Central memory CD4-positive, alpha-beta T cell (primary cell): ENCODE results near the gene CMTM8.
"Not testable (repeated sequence)": the region's sequence is repeated elsewhere in the genome, so short reads cannot be mapped to it uniquely, and the experiment has no call there.

ENCODE experiments used
- DNase-seq: peaks from one replicate; pipeline ENCODE4 v3.0.0; 2022

CMTM8 gene

GRCh38 chr3:32383136-32383711, 144.7 kb downstream of the CMTM8 start:
- DNase-seq, result no peak

GRCh38 chr3:32384938-32385337, 146.5 kb downstream of the CMTM8 start:
- no peak for DNase-seq

DNA sequence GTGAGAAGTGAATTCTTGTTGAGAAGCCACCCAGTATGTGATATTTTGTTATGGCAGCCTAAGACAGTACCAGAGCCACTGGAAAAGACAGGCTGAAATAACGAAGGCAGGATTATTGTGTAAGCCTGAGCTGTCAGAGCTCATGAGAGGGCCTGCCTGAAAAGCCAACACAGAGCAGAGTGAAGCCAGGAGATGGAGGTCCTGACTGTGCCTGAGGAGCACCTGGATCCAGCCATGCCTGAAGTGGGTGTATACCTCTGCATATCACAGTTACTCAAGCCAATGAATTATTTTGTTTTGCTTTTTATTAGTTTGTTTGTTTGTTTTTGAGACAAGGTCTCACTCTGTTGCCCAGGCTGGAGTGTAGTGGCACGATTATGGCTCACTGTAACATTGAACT, 149.0 kb downstream of the CMTM8 start:
- DNase-seq, result no peak

DNA sequence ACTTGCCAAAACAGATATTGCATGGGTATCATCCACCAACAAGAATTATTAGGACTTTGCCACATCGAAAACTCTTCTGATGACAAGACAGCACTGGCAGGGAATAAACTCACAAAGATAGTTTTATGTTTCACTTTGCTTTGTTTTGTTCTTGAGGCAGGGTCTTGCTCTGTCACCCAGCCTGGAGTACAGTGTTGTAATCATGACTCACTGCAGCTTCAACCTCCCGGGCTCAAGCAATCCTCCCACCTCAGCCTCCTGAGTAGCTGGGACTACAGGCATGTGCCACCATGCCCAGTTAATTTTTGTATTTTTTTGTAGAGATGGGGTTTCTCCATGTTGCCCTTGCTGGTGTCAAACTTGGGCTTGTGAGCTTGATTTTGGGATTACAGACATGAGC, 151.1 kb downstream of the CMTM8 start:
- DNase-seq, result not testable (repeated sequence)

DNA sequence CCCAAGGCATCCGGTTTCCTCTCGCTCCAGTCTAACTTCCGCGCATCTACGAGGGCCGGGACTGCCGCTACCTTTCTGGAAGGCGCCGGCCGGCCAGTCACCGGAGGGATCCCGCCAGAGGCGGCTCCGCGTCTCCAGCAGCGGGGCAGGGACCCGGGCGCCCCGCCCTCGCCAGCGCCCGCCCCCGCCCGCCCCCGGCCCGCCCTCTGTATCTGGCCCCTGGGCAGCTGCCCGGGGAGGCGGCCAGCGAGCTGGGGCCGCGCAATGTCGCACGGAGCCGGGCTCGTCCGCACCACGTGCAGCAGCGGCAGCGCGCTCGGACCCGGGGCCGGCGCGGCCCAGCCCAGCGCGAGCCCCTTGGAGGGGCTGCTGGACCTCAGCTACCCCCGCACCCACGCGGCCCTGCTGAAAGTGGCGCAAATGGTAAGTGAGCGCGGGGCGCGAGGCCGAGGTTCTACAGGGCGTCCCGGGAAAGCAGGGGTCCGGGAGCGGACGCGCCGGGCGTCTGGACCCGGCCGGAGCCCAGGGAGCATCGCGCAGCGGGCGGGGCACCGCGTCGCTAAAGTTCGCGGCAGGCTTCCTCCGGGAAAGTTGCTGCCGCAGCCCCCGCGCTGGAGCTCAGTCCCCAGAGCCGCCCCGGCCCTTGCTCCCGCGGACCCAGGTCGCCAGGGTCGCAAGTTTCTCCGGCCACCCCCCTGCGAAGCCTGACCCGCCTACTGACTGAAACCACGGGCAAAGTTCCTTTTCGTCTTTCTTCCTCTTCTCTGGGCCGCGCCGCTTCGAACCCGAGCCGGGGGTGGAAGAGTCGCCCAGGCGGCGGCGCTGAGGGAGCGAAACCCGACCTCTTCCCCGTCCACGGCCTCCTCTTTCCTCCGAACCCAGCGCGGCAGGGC, 153.4 kb downstream of the CMTM8 start, which contains the start of gene CMTM7:
Gene CMTM7 (plus strand): TSS at position 211 of the 893 bp plus-strand sequence. CDS start 54 bp downstream, at position 265.
- DNase-seq, result peak; percentile 63

DNA sequence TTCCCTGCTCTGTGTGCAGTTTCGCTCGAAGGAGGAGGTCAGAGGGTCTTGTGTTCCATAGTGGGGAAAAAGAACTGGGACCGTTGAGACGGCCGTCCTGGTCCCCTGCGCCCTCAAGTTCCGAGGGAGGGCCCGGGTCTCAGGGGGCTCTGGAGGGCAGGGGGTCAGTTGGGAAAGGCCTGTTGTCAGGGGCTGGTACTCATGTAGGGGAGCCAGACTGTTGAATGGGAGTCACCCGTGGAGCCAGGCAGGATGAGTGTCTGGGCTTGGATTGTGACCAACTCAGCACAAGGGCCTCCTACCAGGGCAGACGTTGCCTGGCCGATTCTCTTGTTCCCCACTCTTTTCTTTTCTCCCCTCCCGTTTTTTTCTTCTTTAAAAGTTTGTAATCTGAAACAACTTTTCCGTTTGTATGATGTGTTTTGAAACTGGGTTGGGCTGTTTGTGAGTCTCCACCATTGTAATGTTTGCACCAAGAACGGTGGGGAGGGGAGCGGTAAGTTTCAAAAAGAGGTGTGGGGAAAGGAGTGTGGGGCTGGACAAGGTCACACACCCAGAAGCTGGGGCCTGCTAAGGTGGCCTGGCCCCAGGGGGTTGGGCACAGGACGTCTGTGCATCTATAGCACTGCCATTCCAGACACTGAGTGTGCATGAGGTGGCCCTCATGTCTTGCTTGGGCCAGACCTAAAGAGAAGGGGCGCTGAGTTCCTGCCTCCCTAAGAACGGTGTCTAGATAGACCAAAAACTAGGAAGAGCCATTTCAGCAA, 154.2 kb downstream of the CMTM8 start:
- DNase-seq, result peak; percentile 43

- no peak for DNase-seq
These were observed 157.0 kb downstream of the CMTM8 start for GRCh38 chr3:32395496-32395895.

- no peak for DNase-seq
These were observed 159.5 kb downstream of the CMTM8 start for GRCh38 chr3:32397941-32398340.

DNA sequence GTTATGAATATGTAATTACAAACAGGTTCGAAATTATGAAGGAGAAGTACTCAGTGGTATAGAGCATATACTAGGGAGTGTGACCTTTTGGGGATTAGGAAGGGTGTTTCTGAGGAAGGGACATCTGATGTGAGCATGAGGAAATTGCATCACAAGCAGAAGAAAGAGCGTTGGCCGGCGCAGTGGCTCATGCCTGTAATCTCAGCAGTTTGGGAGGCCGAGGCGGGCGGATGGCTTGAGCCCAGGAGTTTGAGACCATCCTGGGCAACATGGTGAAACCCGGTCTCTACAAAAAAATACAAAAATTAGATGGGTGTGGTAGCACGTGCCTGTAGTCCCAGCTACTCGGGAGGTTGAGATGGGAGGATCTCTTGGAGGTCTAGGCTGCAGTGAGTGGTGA, 160.1 kb downstream of the CMTM8 start:
- no peak for DNase-seq

GRCh38 chr3:32399030-32399620, 160.6 kb downstream of the CMTM8 start:
- DNase-seq, result peak; percentile 66

DNA sequence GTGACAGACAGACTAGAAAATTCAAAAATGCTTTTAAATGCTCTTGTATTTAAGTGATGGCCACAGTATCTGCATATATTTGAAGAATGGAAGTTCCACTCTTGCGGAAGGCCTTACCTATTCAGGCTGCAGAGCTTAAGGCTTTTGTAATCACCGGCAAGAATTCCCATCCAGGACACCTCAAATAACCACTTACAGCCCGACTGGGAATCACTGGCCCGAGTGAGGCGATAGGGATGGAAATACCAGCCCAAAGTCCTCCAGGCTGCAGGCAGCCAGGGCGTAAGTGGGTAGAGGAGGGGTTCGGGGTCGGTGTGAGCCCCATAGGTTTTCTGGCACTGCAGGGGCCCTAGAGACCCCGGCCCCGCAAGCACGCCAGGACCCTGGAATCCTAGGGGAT, 162.6 kb downstream of the CMTM8 start:
- no peak for DNase-seq

DNA sequence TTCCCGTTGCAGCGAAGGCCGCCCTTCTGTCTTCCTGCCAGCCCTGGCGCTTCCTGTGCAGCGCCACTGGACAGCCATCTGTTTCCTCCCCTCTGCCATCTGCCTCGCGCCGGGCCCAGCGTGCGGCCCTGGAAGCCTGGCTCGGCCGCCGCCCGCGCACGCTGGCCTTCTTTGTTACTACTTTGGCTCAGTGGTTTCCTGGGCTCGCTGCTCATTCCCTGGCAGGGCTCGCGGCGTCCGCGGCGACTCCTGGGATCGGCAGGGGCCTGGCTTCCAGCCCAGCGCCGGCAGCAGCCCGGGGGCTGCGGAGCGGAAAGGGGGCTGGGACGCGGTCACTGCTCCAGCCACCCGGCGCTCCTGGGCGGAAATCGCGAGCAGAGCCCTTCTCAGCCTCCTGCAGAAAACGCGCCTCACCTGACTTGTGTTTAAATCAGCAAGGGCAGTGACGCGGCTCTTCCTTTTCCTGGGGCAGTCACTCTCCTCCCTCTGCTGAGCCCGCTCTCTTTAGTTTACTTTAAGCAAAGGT, 163.1 kb downstream of the CMTM8 start:
- peak; percentile 63 for DNase-seq

DNA sequence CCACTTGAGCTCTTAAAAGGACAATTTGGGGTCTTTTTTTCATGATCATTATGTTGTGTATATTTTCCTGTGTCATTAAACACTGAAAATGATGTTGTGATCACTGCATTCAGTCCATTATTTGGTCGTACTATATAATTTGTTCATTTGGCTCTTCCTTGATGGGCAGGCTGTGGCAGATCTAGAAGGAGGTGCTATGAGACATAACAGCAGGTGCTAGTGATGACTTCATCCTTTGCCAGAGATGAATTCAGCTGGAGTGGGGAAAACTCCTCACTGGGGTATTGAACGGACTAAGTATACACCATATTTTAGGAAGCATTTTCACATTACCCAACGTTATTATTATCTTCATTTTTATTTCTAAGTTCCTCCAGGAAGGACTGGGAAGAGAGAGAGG, 165.2 kb downstream of the CMTM8 start:
- DNase-seq, result no peak

GRCh38 chr3:32404714-32405113, 166.2 kb downstream of the CMTM8 start:
- no peak for DNase-seq

- DNase-seq, result no peak
These were observed 166.7 kb downstream of the CMTM8 start for GRCh38 chr3:32405155-32405554.

DNA sequence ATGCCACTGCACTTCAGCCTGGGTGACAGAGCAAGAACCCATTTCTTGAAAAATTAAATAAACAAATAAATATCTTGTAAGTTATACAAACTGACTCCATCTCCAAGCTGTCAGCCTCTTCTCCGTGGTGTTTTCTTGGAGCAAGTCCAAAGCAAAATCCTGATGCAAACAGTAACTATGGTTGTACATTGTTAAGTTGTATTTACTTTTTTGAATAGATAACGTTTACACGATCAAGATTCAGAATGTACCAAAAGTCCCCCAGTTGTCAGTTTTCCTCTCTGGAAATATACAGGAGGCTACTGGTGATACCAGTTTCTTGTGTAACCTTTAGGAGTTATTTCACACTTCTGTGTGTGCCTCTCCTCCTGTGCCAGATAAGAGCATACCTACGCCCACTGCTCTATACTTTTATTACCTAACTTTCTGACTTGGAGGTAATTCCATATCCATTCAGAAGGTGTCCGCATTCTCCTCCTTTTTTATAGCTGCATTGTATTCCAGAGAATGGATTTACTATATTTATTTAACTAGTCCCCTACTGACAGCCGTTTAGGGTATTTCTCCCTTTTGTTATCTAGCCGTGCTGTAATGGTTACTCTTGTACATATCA, 167.3 kb downstream of the CMTM8 start:
- DNase-seq, result no peak

DNA sequence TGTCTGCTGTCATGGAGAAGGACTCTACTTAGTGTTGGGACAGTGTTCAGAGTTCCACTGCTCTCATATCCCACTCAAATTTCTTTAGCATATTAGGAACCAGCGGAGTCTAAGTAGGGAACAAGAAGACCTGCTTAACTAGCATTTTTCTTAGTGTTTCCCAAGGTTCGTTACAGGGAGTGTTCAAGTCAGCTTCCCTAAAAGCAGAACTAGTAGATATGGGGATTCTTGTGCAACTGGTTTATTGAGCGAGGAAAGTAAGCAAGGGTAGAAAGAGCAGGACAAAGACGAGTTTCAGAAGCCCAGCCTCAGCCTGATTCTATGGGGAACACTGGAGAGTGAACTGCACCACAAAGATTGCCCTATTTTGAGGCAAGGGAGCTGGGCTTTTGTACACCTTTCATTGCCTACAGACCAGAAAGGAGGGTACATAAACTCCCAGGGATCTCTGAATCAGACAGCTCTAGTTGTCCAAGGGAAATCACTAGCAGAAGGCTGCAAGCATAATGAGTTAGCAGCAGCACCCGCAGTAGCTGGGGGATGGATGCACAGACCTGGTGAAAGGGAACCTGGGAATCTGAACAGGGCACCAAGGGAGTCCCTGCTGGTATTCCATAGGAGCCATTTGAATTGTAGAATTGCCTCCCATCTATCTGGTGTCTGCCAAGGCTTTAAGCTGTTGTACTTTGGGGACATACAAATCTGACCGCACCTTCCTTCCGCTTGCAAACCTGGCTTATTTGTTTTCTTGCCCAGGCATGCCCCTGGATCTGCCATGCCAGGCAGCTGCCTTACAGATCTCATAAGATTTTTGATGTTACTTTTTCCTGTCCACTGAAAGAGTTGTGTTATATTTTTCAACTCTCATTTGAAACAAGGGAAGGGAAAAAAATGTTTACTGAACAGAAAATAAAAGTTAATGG, 168.3 kb downstream of the CMTM8 start:
- no peak for DNase-seq

DNA sequence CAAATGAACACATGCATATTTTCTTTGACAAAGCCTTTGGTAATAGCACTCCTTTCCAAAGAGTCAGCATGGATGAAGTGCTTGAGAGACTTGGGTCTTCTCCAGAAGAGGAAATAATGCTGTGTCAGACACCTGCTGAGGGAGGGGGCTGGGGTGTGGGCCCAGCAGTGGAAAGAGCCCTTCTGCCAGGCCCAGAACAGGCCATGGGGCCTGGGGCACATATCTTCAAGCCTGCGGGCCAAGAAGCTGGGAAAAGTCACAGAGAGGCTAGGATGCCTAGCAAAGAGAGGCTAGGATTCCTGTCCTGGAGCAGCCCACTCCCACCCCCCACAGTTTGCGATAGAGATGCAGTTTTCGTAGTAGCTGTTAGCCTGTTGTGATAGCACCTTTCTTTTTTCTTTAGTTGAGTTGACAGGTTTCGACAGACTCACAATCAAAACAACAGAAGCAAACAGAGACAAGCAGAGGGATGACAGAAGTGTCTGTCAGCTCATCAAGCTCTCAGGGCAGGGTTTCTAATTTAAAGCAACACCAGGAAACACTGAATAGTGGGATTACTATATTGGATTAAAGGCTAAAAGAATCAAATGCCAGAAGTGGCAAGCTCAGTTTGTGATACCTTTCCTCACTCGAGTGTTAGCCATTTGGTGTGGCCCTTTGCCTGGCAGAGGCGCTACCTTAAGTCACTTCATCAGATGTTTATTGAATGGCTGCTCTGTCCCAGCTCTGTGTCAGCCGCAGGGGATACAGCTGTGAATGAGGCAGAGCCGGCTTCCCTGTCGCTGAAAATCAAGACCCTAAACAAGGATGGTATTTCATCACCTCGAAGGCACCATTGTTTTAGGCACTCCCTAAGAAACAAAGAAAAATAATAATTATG, 172.1 kb downstream of the CMTM8 start:
- no peak for DNase-seq

DNA sequence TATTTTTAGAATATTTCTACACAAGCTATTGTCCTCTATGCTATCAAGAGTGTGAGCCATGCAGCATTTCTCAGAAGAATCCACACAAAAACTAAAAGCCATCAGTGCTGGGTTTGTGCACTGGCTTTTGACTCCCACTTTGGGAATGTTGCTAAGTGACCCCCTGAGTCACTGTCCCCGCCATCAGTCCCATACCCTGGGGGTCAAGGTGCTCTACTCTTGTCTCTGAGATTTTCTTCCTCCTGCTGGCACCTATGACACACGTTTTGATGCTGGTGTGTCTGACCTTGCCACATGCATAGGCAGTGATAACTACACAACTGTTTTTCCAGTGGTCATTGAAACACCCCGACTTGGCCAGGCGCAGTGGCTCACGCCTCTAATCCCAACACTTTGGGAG, 173.0 kb downstream of the CMTM8 start:
- no peak for DNase-seq

GRCh38 chr3:32412887-32413286, 174.4 kb downstream of the CMTM8 start:
- DNase-seq, result no peak
